Upper lobe of left lung (tissue), 6 donors: ENCODE measurements around the gene RGS4. TPM values are rescaled to one million over a fixed set of nuclear protein-coding genes. Genes with fewer than 3 reads are reported as not detected.

Source experiments
- ATAC-seq, 2 donors: fragments of 200-7000 bp; cut with Tn5 transposase; one replicate each; pipeline ENCODE4 v1.9.1; 2022; ENCODE audit warnings: mild to moderate bottlenecking in 2 of 2, moderate library complexity in 2 of 2; ENCODE audit not compliant: low FRiP score in 2 of 2
- DNase-seq, 2 donors: peaks; one replicate each; pipeline ENCODE4 v3.0.0-alpha.2; 2019 to 2020
- H3K27ac ChIP-seq, 4 donors: fragments of 200-600 bp; sonication (generic); one replicate each; pipeline ENCODE4 v1.5.1; 2016 to 2019
- H3K27me3 ChIP-seq, 4 donors: fragments of 200-600 bp; sonication (generic); one replicate each; pipeline ENCODE4 v1.5.1; 2017 to 2019
- H3K36me3 ChIP-seq, 4 donors: fragments of 200-600 bp; sonication (generic); one replicate each; pipeline ENCODE4 v1.5.1; 2016 to 2019
- H3K4me1 ChIP-seq, 4 donors: fragments of 200-600 bp; sonication (generic); one replicate each; pipeline ENCODE4 v1.5.1; 2018 to 2019
- H3K4me3 ChIP-seq, 4 donors: fragments of 200-600 bp; sonication (generic); one replicate each; pipeline ENCODE4 v1.5.1; 2017 to 2019; ENCODE audit warnings: mild to moderate bottlenecking in 2 of 4, moderate library complexity in 1 of 4
- H3K9me3 ChIP-seq, 4 donors: fragments of 200-600 bp; sonication (generic); one replicate each; pipeline ENCODE4 v1.5.1; 2018 to 2019
- EP300 ChIP-seq, 4 donors: sonication (generic); formaldehyde crosslinking; IDR thresholded peaks; one replicate each; pipeline ENCODE4 v1.5.1; 2017; ENCODE audit warnings: antibody characterized with exemption in 4 of 4, control low read depth in 2 of 4
- POLR2A ChIP-seq, 4 donors: fragments of 450-650 bp; IDR thresholded peaks; one replicate each; pipeline ENCODE4 v1.5.1; 2016 to 2017; ENCODE audit warnings: antibody characterized with exemption in 4 of 4, mild to moderate bottlenecking in 2 of 4
- POLR2AphosphoS5 ChIP-seq, 2 donors: sonication (generic); formaldehyde crosslinking; IDR thresholded peaks; one replicate each; pipeline ENCODE4 v1.5.1; 2017; ENCODE audit warnings: antibody characterized with exemption in 2 of 2
- WGBS, 2 donors: methylation state at CpG; one replicate each; pipeline ENCODE4 v1.1.5; 2017 to 2018; 5-methylcytosine and 5-hydroxymethylcytosine counted together
- total RNA-seq, 6 donors: library from RNA; depleted of rRNA in 4 of 6; stranded (reverse); fragments of >200 nt in 4 of 6; gene quantifications; one replicate each; pipeline versions ENCODE4 v1.1.0 to v1.2.1, GENCODE V29; 2016 to 2021
- TF ChIP-seq, protein P1 (sequence below), 6 experiments: fragments of 450-650 bp in 4 of 6; fragments of 200-600 bp in 2 of 6; sonication (generic) in 2 of 6; IDR thresholded peaks; one replicate each; pipeline ENCODE4 v1.5.1; 2016 to 2019; ENCODE audit warnings: antibody characterized with exemption in 6 of 6
- donor health status: DM: no; HTN: no; CAD: no; lungs with moderate emphysema.
- donor health status: DM: no; HTN: yes; CAD: no; lungs with severe emphysema.

The RGS4 gene
- total RNA-seq, 6 donors from 2014 or later: 0.30 to 2.2 (median 0.93) TPM; not detected in 2

DNA sequence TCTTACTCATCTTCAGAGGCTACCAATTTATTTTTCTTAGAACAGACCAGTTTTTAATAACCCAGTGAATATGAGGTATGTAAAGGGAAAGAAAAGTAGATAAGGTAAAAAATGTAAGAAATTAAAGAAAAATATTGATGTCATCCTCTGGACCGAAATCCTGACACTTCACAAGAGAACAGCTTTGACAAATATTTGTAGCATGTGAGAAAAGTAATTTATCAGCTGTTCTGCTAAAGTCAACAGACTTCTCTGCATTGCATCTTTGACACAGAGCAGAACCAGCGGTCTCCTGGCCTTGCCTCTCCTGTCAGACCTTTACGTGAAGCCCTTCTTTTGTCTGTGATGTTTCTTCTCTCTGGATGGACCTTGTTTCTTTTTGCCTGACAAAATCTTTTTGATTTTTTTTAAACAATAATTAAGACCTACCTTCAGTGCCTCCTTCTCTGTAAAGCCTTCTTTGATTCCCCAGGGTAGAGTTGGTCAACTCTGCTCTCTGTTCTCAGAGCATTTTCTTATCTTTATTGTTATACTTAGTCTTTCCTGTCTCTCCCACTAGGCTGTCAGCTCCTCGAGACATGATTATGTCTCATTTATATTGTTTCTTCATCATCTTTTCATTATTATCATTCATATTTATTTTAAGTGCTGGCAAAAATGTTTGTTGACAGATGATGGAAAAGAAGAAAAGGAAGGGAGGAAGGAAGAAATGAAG lies 35.4 kb downstream of the RGS4 start:
- TF ChIP-seq EP300 (IDR thresholded peaks at IDR 0.05) (no peak), POLR2A (IDR thresholded peaks at IDR 0.05) (no peak), POLR2AphosphoS5 (IDR thresholded peaks at IDR 0.05) (no peak)
- TF ChIP-seq, protein P1, sequence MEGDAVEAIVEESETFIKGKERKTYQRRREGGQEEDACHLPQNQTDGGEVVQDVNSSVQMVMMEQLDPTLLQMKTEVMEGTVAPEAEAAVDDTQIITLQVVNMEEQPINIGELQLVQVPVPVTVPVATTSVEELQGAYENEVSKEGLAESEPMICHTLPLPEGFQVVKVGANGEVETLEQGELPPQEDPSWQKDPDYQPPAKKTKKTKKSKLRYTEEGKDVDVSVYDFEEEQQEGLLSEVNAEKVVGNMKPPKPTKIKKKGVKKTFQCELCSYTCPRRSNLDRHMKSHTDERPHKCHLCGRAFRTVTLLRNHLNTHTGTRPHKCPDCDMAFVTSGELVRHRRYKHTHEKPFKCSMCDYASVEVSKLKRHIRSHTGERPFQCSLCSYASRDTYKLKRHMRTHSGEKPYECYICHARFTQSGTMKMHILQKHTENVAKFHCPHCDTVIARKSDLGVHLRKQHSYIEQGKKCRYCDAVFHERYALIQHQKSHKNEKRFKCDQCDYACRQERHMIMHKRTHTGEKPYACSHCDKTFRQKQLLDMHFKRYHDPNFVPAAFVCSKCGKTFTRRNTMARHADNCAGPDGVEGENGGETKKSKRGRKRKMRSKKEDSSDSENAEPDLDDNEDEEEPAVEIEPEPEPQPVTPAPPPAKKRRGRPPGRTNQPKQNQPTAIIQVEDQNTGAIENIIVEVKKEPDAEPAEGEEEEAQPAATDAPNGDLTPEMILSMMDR (IDR thresholded peaks at IDR 0.05): no peak
- H3K27ac ChIP-seq: no peak overlapping the region
- ATAC-seq: no peak
- WGBS, 2 donors: 59 to 63% methylated on average over 4 of the region's 4 CpGs
- no peaks in the 10 kb centered on the region for H3K9me3 ChIP-seq
- no peaks in the 10 kb centered on the region for H3K27me3 ChIP-seq
- no peak for DNase-seq
- H3K4me3 ChIP-seq: no peak overlapping the region
- peaks cover 0 to 7% (median 2%) of the 10 kb centered on the region in 4 donors for H3K4me1 ChIP-seq
- no peaks in the 10 kb centered on the region for H3K36me3 ChIP-seq

DNA sequence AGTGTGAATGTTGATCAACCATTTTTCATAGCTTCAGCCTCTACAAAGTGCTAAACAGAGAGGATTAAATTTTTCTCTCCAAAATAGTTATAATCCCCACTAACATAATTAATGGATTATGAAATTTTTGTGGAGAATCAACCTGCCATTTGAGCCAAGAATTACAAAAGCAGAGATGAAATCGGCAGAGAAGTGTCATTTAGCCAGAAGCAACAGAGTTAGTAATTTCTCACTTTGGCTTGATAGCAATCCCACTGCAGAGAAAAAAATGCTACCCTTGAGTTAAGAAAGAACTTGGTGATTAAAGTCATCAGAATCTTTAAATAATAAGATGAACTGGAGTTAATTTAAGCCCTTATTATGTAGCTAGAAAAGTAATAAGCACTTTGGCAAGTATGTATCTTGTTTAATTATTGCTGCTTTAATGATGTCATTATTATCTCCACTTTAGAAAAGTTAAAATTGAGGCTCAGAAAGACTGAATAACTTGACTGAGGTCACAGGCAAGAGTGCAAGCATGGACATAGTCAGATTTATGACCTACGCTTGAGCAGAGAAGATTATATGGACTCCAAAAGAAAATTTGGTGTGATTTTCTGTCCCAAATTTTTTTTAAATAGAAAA lies 37.3 kb downstream of the RGS4 start:
- WGBS, 2 donors: 77 to 80% methylated on average over 2 of the region's 2 CpGs
- H3K36me3 ChIP-seq: no peaks in the 10 kb centered on the region
- no peak for DNase-seq
- H3K27me3 ChIP-seq: no peaks in the 10 kb centered on the region
- H3K4me3 ChIP-seq: no peak overlapping the region
- no peak for ATAC-seq
- H3K9me3 ChIP-seq: no peaks in the 10 kb centered on the region
- H3K27ac ChIP-seq: no peak overlapping the region
- TF ChIP-seq POLR2AphosphoS5 (IDR thresholded peaks at IDR 0.05) (no peak), POLR2A (IDR thresholded peaks at IDR 0.05) (no peak), EP300 (IDR thresholded peaks at IDR 0.05) (no peak)
- TF ChIP-seq, protein P1 (IDR thresholded peaks at IDR 0.05): no peak
- peaks cover 0 to 7% (median 2%) of the 10 kb centered on the region in 4 donors for H3K4me1 ChIP-seq

DNA sequence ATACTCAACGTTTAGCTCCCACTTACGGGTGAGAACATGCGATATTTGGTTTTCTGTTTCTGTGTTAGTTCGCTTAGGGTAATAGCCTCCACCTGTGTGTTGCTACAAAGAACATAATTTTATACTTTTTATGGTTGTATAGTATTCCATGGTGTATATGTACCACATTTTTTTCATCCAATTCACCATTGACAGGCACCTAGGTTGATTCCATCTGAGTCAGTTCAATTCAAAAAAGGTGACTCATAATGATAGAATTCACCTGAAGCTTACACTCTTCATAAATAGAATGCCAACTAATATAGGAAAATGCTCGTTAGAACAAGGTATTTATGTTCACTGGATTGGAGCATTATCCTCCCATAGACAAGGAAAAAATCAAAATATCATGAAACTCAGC lies 38.5 kb downstream of the RGS4 start:
- H3K9me3 ChIP-seq: no peaks in the 10 kb centered on the region
- H3K27ac ChIP-seq: no peak overlapping the region
- WGBS, 2 donors: 94 to 97% methylated on average over 5 of the region's 5 CpGs
- DNase-seq: no peak
- no peak for TF ChIP-seq POLR2A (IDR thresholded peaks at IDR 0.05)
- TF ChIP-seq, protein P1 (IDR thresholded peaks at IDR 0.05): no peak
- TF ChIP-seq POLR2AphosphoS5 (IDR thresholded peaks at IDR 0.05): no peak
- no peak for TF ChIP-seq EP300 (IDR thresholded peaks at IDR 0.05)
- no peaks in the 10 kb centered on the region for H3K36me3 ChIP-seq
- peaks cover 0 to 7% (median 2%) of the 10 kb centered on the region in 4 donors for H3K4me1 ChIP-seq
- no peak for ATAC-seq
- no peak overlapping the region for H3K4me3 ChIP-seq
- H3K27me3 ChIP-seq: no peaks in the 10 kb centered on the region

DNA sequence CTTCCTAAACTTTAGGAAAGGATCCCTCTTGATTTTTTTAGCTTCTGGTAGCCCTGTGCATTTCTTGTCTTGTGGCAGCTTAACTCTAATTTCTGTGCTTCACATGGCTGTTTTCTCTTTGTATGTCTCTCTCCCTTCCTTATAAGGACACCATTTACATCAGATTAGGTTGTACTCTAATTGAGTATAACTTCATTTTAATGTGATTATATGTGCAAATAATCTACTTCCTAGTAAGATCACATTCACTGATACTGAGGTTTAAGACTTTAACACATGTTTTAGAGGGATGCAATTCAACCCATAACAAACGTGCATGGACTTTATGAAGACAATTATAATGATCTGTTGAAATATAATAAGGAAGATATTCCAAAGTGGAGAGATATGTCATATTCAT lies 46.7 kb downstream of the RGS4 start:
- no peak for TF ChIP-seq EP300 (IDR thresholded peaks at IDR 0.05)
- TF ChIP-seq, protein P1 (IDR thresholded peaks at IDR 0.05): no peak
- TF ChIP-seq POLR2AphosphoS5 (IDR thresholded peaks at IDR 0.05): no peak
- no peak for TF ChIP-seq POLR2A (IDR thresholded peaks at IDR 0.05)
- Histone ChIP-seq H3K4me3 (no peak overlapping the region), H3K4me1 (no peaks in the 10 kb centered on the region), H3K27ac (no peak overlapping the region), H3K27me3 (no peaks in the 10 kb centered on the region), H3K36me3 (no peaks in the 10 kb centered on the region), H3K9me3 (no peaks in the 10 kb centered on the region)
- DNase-seq (no peak), ATAC-seq (no peak)
- WGBS, 2 donors: 83 to 85% methylated on average over 1 of the region's 1 CpG
